DLD1 (cell line): ENCODE measurements around the gene TCFL5.

Experiments used
- in situ Hi-C: cut with HindIII; loops from 2 replicates; pipeline ENCODE4 v1.10.0; 2017; ENCODE audit warnings: low sequenced_read_pairs

Gene TCFL5

GRCh38 chr20:62814060-62814708 lies 47.4 kb downstream of the TCFL5 start:
- in situ Hi-C loops = no loop called here

GRCh38 chr20:62813588-62813987 lies 48.0 kb downstream of the TCFL5 start:
- in situ Hi-C loops = no loop called here

GRCh38 chr20:62812907-62813200 lies 48.8 kb downstream of the TCFL5 start:
- in situ Hi-C loops = no loop called here

- in situ Hi-C loops = no loop called here
Measured at GRCh38 chr20:62812181-62812906, 49.3 kb downstream of the TCFL5 start.

GRCh38 chr20:62811720-62812119 lies 49.9 kb downstream of the TCFL5 start:
- in situ Hi-C loops = no loop called here

GRCh38 chr20:62811320-62811719 lies 50.3 kb downstream of the TCFL5 start:
- in situ Hi-C loops = no loop called here

- in situ Hi-C loops = no loop called here
Measured at GRCh38 chr20:62809530-62810428, 51.8 kb downstream of the TCFL5 start.

- in situ Hi-C loops = no loop called here
Measured at GRCh38 chr20:62808211-62808865, 53.3 kb downstream of the TCFL5 start.

- in situ Hi-C loops = no loop called here
Measured at GRCh38 chr20:62807444-62808210, 54.0 kb downstream of the TCFL5 start.

- in situ Hi-C loops = no loop called here
Measured at GRCh38 chr20:62806383-62807050, 55.1 kb downstream of the TCFL5 start.

GRCh38 chr20:62805711-62806382 lies 55.8 kb downstream of the TCFL5 start:
- in situ Hi-C loops = no loop called here

GRCh38 chr20:62805155-62805710 lies 56.4 kb downstream of the TCFL5 start:
- in situ Hi-C loops = no loop called here

GRCh38 chr20:62804627-62805154 lies 56.9 kb downstream of the TCFL5 start, which contains the start of gene OGFR:
Gene OGFR, plus strand, starts transcription at chr20:62804835. Its CDS starts 25 bp downstream, at chr20:62804860.
- in situ Hi-C loops = no loop called here

- in situ Hi-C loops = no loop called here
Measured at GRCh38 chr20:62804021-62804626, 57.5 kb downstream of the TCFL5 start.

- in situ Hi-C loops = no loop called here
Measured at GRCh38 chr20:62802026-62802712, 59.5 kb downstream of the TCFL5 start.

- in situ Hi-C loops = no loop called here
Measured at GRCh38 chr20:62801284-62802010, 60.2 kb downstream of the TCFL5 start.
